HG02840 (cell line): ENCODE results near the gene A3GALT2.

Experiments used
- ATAC-seq: cut with Tn5 transposase; IDR thresholded peaks from one replicate; pipeline ENCODE4 v1.9.1; 2021; ENCODE audit warnings: mild to moderate bottlenecking, moderate library complexity, moderate number of reproducible peaks; ENCODE audit not compliant: unreplicated experiment, low FRiP score

The A3GALT2 gene

GRCh38 chr1:33320619-33321165 lies at the start of gene A3GALT2:
Gene A3GALT2, minus strand, starts transcription at chr1:33321098. Its CDS starts 0 bp downstream, at chr1:33321098.
- no peak for ATAC-seq

DNA sequence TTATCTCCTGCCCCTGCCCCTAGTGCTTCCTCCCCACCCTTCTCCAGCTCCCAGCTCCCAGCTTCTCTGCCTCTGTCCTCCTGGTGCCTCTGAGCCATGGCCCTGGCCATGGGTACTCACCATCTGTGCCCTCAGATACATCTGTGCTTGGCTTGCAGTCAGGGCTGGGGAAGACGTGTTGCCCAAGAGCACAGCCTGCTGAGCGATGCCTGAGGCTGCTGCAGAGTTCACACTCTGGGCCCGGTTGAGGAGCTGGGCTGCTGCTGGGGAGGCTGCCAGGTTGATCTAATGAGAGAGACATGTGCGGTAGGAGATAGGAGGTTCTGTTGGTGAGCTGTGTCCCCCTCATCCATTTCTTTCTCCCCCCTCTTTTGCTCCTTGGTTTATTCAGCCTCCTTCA lies 49.4 kb upstream of the A3GALT2 start:
- ATAC-seq, result no peak

DNA sequence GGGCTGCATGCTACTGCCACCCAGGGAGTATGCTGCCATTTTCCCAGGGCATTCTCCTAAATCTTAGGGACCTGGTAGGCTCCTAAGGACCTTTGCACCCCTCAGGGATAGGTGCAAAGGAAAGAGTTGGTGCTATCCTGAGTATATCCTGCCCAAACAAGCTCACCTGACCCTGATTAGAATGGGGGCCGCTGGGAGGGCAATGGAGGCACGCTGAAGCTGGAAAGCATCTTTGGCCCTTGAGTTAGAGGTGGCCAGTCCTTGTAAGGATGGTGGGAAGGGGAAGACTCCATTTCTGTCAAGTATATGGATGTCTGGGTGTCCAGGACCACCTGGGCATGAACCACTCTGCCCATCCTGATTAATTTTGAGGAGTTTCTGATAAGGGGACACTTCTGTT lies 48.9 kb upstream of the A3GALT2 start:
- ATAC-seq, result no peak

GRCh38 chr1:33369081-33369480 lies 48.2 kb upstream of the A3GALT2 start:
- no peak for ATAC-seq

- ATAC-seq, result no peak
These were observed 47.5 kb upstream of the A3GALT2 start for GRCh38 chr1:33368431-33368830.

DNA sequence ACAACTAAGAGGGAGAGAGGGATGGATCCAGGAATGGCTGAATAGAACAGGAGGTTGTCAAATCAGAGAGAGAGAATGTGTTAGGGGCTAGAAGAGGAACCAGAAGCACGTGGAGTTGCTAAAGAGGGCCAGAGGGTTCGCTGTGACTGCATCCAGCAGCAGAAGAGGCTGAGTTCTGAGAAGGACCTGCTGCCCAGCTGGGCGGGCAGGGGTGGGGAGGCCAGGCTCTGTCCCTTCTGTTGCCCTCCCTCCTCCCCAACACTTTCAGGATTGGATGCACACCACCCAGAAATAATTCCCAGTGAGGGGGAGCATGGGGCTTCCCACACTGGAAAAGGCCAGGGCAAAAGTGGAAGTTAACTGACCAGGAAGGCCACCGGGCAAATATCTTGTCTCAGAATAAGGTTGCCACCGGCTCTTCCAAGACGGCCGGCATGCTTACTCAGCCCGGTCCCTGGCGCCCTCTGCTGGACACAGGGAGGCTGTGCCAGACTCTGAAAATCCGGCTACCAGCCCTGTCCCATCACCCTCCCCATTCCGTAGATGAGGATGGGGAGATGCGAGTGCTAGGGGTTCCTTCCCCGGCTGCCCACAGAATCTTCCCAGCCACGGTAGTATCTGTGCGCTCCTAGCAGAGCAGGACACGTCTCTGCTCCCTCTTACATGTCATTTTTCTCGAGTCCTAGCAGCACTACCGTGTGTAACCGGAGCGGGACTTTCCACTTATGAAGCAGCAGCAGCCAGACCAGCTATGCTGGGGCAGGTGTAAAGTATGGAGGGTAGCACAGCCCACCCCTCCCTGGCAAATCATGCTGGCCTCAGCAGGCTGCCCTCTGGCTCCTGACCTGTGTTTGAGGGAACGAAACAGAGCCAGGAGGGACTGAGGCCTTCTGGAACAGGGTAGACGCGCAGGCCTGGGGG lies 46.8 kb upstream of the A3GALT2 start:
- ATAC-seq, result no peak

DNA sequence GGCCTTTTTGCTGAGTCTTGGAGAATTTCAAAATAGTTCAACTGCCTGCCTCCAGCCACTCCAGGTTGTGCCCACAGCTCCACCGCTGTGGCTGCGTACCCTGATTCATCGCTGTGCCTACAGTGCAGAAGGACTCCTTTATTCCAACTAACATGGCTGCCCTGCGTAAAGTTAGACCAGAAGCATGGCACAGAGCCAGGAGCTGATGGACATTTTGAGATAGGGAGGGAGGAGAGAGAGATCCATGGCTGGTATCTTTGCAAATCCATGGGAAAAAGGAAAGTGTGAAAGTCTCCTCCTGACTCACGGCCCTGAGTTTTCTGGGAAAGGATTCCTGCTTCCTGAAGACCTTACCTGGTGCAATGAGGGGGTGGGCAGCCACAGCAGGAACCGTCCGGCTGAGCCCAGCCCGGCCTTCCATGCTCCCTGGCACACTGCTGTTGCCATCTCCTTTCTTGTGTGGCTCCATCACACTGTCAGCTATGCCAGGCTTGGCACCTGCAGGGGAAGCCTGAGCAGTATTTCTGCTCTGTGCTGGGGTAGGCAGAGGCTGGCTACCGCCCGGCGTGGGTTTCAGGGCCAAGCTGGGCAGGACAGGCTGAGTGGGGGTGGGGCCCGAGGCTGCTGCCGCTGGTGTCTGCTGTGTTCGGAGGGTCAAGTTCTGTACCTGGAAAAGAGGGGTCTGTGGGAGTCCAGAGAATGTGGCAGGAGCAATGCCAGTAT lies 46.0 kb upstream of the A3GALT2 start:
- no peak for ATAC-seq

- no peak for ATAC-seq
These were observed 44.7 kb upstream of the A3GALT2 start for GRCh38 chr1:33365560-33365997.

DNA sequence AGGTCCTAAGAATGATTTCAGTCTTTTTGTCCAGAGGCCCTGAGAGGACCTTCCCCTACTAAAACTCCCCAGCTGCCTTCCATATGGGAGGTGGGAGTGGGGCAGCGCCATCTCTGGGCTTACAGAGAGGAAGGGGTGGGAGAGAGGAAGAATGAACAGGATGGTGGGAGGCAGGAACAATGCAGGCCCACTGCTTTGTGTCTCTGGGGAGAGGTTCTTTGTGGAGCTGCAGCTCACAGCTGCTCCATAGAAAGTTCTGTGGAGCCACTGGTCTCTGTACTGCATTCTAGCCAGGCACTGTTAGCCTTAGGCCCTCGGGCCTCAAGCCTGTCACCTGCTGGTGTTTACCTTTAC lies 43.6 kb upstream of the A3GALT2 start:
- ATAC-seq, result no peak

DNA sequence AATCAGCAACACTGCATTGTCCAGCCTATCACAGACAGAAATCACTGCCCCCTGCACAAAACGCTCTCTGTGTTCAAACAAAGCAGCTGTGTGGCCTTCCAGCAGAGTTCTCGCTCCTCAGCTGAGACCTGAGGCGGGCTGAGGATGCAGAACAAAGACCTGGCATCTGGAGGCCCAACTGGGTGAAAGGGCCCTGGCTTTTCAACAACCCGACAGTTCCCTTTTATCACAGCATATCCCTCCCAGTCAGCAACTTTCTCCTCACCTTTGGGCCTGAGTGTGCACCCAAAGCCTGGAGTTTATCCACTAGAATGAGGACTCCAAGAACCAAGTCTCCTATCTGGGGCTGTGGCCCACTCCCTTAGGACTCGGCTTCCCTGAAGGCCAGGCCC lies 42.6 kb upstream of the A3GALT2 start:
- ATAC-seq, result no peak

- no peak for ATAC-seq
These were observed 42.1 kb upstream of the A3GALT2 start for GRCh38 chr1:33363021-33363420.

DNA sequence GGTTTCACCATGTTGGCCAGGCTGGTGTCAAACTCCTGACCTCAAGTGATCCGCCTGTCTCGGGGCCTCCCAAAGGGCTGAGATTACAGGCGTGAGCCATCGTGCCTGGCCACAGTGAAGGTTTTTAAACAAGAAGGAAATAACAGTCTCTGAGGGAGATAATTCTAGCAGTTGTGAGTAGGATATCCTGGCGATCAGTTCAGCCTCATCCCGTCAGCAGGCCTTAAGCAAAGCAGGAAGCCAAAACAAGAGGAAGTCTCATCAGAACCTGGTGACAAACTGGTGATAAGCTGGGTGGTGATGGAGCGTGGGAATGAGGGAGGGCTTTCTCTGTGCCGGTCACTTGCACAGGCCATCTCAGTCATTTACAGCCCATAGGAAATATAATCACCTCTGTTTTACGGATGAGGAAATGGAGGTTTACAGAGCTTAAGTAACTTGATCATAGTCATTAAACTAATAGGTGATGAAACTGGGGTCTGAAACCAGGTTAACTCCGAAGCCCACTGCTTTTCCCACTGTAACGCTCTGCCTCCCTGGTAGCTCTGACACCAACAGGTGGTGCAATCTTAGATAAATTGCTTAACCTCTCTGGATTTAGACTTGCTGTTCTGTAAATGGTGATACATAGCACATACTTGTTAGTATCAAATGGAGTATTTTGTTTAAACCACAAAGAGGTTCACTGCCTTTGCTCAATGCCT lies 40.8 kb upstream of the A3GALT2 start:
- ATAC-seq, result no peak

GRCh38 chr1:33360367-33360766 lies 39.5 kb upstream of the A3GALT2 start:
- ATAC-seq, result no peak

DNA sequence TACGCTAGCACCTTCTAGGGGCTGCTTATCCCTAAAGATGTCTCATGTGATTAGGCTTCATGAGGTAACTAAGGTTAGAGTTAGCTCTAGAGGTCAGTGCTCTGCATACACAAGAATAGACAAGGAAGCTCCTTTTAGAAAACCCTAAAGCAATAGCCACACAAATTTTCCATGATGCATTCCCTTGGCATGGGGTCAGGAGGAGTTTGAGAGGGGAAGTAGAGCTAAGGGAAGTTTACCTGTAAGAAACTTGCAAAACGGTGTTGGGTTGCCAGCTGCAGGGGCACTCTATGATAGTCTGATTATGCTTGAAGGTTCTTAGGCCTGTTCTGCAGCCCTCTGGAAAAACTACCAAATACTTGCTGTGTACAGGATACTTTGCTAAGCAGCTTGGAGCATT lies 39.0 kb upstream of the A3GALT2 start:
- ATAC-seq, result no peak

DNA sequence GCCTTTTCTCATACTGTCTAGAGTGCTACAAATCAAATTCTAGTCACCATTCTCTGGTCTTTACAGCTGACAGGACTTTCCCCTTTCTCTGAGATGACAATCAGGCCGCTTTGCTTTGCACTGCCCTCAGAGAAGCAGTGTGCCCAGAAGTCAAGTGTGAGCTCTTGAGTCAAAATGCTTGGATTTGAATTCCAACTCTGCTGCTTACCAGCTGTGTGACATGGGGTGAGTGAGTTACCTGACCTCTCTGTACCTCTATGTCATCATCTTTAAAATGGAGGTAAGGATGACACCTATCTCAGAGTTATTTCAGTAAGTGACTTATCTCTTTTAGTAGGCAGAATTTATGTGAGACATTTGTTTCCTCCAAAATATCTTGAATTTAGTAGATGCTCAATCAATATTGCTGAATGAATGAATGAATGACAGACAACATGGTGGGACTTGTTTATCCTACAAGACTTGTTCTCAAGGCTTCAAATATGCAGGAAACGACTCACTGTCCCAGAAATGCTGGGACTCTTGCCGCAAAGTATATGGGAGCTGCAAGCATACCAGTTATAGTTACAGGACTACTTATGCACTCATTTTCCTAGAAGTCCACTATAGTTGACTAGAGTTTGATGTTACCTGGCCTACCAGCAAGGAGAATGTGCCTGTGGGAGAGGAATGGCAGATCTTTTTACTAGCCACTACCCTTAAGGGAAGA lies 38.1 kb upstream of the A3GALT2 start:
- ATAC-seq, result no peak

DNA sequence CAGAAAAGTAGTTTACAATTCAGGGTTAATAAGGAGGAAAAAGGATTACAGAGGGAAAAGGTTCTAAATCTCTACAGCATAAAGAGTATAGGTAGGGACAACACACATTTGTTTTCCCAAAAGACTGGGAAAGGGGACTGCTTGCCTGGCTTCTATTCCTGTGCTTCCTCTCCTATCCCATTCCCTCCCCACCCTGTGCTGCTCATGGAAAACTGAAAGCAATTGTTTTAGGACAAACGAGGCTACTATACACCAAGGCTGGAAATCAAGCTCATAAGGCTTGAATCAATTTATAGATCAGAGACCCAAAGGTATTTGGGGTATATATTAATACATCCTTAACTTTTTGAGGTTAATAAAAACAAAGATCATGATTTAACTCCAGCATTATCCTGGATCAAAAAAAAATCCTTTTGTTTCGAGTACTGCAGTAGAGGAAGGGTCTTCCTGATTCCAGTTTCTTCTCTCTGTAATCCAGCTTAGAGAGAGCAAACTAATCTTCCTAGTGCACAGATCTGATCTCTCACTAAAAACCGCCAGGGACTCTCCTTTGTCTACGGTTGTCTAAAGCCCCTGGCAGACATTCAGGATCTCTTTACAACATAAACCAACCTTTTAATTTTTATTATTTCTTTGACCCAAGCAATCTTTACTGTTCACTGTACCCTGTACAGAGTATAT lies 37.4 kb upstream of the A3GALT2 start:
- no peak for ATAC-seq

- ATAC-seq, result no peak
These were observed 36.2 kb upstream of the A3GALT2 start for GRCh38 chr1:33357099-33357498.

DNA sequence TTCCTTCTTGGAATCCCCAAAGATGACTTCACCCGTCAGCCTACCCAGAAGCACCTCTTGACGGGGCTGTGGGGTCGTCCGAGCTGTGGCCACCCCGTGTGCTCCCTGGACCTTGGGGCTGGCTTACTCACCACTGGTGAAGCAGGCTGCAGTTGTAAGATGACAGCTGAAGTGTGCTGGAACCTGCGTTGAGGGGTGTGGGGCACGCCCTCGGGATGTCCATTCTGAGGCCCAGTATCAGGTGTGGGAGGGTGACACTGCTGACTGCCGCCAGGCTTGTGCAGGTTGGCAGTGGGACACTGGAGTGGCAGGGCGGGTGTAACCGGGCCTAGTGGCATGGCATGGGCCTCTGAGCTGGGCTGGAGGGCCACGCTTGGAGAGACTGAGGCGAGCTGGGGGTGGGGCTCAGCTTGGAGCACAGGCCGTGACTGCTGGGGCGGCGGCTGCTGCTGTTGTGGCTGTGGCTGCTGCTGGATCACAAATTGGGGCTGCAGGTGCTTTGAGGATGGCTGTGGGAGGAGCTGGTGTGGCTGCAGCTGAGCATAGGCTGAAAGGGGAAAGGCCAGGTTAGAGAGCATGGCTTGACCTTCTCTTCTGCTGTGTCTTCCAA lies 33.9 kb upstream of the A3GALT2 start:
- ATAC-seq, result no peak

GRCh38 chr1:33353531-33353930 lies 32.6 kb upstream of the A3GALT2 start:
- no peak for ATAC-seq
